NCI-H748 treated with DMSO at 0.1 percent for 48 hours (cell line): ENCODE data around the gene PDPR.
"Not testable (repeated sequence)": the region's sequence is repeated elsewhere in the genome, so short reads cannot be mapped to it uniquely, and the experiment has no call there.

ENCODE experiments used
- DNase-seq: peaks from one replicate; lab custom pipeline; 2025; lab: John Stamatoyannopoulos, UW

Gene PDPR

DNA sequence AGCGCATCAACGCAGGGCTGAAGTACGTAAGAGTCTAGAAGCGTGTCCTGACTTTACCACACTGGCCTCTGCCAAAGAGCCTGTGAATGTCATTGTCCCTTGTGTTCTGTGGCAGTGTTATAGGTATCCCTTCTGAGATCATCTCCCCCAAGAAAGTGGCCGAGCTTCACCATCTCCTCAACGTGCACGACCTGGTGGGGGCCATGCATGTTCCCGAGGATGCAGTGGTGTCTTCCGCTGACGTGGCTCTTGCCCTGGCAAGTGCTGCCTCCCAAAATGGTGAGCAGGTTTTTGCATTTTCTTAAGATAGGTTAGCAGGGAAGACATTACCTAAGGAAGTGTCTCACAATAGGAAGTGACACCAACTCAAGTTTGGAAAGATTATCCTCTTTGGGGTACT is 14.7 kb downstream of the PDPR start:
- not testable (repeated sequence) for DNase-seq

DNA sequence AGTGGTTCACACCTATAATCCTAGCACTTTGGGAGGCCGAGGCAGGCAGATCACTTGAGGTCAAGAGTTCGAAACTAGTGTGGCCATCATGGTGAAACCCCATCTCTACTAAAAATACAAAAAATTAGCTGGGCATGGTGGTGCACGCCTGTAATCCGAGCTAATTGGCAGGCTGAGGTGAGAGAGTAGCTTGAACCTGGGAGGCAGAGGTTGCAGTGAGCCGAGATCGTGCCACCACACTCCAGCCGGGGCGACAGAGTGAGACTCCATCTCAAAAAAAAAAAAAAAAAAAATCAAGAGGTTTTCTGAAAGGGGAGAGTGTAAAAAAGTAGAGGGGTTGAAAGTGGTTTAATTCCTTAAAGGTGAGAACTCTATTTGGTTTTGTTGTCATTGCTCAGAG is 21.7 kb downstream of the PDPR start:
- DNase-seq = not testable (repeated sequence)

DNA sequence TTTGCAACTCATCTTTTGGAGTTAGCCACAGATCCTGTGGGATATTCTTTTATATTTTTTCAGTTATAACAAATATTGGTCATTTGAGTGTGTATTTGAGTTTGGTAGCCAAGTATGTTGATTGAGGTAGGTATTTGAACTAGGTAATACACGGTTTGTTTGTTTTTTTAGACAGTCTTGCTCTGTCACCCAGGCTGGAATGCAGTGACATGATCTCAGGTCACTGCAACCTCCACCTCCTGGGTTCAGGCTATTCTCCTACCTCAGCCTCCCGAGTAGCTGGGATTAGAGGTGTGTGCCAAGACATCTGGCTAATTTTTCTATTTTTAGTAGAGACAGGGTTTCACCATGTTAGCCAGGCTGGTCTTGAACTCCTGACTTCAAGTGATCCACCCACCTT is 22.5 kb downstream of the PDPR start:
- not testable (repeated sequence) for DNase-seq

DNA sequence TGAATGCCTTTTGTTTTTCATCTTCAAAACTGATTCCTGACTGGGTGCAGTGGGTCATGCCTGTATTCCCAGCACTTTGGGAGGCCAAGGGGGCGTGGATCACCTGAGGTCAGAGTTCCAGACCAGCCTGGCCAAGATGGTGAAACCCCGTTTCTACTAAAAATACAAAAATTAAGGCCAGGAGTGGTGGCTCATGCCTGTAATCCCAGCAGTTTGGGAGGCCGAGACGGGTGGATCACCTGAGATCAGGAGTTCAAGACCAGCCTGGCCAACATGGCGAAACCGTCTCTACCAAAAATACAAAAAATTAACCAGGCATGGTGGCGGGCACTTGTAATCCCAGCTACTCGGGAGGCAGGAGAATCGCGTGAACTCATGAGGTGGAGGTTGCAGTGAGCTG is 28.6 kb downstream of the PDPR start:
- DNase-seq = not testable (repeated sequence)

DNA sequence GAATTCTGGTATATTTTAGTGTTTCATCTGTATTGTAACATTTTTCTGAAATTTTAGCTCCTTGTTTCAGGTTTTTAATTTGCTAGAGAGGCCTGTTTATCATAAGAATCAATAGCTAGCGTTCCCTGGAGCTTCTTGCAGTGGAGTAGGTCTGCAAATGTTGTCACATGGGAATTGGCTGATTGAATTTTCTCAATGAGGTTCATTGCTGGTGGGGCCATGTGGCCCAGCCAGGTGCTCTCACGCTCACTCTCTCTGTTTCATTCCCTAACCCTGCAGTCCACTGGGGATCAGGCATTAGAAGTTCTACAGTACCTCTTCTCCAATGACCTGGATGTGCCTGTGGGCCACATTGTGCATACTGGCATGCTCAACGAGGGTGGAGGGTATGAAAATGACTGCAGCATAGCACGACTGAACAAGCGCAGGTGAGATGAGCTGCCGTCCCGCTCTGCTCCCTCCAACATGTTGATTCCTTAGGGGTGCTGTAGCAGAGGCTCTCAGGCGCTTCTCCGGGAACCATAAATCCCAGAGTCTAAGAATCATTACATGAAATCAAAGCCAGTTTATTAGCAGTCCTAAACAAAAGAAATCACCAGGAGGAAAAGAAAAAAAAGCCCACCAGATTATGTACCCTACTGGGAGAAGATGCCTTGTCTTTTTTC is 29.2 kb downstream of the PDPR start:
- not testable (repeated sequence) for DNase-seq

DNA sequence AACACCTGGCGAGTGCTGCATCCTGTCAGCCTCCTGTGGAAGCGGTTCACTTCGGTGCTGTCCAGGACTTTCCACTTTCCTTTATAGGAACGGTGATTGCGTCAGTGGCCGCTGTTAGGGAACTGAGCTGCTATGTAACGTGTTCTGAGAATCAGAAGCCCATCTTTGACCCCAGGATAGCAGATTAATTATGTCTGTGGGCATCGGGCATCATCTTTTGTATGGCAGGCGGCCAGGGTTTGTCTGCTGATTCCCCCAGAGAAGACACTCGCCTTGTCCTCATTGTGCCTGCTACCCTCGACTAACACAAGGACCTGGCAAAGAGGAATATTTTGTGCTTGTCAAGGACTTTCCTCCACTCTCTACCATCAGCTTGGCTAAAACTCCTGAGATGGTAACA is 33.7 kb downstream of the PDPR start:
- DNase-seq = not testable (repeated sequence)

DNA sequence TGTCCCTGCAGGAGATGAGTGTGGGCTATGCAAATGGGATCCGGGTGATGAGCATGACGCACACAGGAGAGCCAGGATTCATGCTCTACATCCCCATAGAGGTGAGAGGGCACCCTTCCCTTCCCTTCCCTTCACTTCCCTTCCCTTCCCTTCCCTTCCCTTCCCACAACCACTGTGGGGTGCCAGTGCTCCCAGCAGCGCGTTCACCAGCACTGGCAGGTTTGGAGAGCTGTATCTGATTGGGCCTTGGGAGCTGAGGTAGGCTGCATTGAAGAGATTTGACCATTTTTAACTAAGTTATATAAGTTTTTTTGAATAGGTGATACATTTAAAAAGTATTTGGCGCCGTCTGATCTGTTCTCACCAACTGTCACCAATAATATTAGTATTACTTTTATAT is 34.3 kb downstream of the PDPR start:
- DNase-seq = not testable (repeated sequence)

DNA sequence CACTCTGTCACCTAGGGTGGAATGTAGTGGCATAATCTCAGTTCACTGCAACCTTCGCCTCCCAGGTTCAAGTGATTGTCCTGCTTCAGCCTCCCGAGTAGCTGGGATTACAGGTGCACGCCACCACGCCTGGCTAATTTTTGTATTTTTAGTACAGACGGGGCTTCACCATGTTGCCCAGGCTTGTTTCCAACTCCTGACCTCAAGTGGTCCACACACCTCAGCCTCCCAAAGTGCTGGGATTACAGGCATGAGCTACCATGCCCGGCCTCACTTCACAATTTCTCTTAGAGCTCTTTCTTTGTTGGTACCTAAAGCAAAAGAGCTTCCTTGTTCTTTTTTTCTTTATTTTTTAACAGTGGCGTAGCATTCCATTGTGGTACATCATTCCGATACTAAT is 35.2 kb downstream of the PDPR start:
- DNase-seq = not testable (repeated sequence)

DNA sequence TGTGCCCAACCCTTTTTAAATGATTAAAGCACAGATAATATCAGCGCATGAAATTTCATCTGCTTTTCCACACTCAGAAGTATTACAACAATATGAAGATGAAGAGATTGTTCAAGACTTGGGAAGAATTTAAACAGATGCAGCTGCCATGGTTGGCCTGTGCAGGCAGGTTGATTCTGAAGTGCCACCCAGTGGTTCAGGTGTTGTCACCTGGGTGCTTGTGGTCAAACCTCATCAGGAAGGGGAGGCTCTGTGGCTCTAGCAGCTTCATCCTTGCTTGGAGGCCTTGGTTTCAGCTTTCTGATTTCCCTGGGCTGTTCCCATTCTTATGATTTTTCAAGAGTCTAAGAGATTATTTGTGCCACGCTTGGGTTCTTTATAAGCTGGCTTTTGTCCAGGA is 37.3 kb downstream of the PDPR start:
- DNase-seq = no peak

DNA sequence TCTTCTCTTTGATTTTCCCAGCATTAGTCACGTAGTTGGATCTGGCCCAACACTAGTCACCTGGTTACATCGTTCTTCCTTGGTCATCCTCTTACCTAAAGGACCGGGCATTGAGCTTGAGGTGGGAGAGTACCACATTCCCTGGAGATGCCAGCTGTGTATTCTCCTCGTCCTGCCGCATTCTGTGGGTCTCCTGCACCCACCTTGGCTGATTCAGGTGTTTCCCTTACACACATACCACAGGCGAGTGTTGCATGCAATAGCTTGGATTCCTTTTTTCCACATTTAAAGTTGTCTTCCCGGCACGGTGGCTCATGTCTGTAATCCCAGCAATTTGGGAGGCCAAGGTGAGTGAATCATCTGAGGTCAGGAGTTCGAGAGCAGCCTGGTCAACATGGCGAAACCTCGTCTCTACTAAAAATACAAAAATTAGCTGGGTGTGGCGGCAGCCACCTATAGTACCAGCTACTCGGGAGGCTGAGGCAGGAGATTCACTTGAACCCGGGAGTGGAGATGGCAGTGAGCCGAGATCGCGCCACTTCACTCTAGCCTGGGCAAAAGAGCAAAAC is 37.9 kb downstream of the PDPR start:
- no peak for DNase-seq

DNA sequence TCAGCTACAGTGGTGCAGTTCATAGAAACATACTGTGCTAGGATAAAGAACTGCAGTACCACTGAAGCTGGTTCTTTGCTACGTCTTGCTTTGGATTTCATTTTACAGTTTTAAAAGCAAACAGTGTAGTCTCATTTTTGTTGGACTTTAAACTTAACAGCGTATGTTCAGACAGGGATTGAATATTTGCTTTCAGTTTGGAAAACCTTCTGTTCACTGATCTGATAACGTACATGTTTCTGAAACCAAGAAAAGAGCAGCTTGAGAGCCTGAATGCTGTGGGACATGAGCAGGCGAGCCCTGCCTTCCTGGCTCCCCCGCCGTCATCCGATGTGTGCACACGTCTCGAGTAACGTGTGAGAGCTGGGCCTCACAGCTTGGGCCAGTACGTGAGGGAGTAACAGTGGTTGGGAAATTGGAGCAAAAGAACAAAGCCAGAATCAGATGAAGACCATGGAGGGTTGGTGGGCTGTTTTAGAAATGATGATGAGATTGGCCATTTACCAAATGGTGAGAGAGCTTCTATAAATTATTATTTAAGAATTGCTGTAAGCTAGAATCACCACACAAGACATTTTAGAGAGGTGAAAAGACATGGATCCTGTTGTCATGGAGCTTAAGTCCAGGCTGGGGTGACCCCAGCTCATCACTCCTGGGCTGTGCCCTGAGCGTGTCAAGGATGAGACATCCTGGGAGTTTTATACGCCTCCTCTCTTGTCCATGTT is 38.6 kb downstream of the PDPR start:
- no peak for DNase-seq

DNA sequence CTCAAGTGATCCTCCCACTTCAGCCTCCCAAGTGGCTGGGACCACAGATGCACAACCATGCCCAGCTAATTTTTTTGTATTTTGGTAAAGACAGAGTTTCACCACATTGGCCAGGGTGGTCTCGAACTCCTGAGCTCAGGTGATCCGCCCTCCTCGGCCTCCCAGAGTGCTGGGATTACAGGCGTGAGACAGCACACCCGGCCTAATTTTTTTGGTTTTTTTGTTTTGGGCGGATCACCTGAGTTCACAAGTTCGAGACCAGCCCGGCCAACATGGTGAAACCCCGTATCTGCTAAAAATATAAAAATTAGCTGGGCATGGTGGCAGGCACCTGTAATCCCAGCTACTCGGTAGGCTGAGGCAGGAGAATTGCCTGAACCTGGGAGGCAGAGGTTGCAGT is 40.6 kb downstream of the PDPR start:
- DNase-seq = not testable (repeated sequence)

DNA sequence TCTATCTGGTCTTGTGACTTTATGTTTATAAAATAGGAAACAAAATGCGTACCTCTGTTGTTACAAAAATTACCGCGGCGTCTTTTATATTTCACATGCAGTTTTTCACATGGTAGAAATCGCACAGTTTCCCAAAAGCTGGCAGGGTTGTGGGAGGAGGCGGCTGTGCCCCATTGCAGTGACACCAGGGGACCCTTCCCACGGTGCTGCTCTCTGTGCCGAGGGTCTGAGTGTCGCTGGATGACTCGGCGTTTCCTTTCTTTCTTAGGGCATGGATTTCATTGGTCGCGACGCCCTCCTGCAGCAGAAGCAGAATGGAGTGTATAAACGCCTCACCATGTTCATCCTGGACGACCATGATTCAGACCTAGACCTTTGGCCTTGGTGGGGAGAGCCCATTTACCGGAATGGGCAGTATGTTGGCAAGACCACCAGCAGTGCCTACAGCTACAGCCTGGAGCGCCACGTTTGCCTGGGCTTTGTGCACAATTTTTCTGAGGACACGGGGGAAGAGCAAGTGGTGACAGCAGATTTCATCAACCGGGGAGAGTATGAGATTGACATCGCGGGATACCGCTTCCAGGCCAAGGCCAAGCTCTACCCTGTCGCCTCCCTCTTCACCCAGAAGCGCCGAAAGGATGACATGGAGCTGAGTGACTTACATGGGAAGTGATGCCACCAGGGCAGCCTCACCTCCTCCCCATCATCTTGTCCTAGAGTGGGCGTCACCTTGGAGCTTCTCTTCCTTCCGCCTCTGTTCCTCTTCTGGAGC is 42.3 kb downstream of the PDPR start:
- no peak for DNase-seq

DNA sequence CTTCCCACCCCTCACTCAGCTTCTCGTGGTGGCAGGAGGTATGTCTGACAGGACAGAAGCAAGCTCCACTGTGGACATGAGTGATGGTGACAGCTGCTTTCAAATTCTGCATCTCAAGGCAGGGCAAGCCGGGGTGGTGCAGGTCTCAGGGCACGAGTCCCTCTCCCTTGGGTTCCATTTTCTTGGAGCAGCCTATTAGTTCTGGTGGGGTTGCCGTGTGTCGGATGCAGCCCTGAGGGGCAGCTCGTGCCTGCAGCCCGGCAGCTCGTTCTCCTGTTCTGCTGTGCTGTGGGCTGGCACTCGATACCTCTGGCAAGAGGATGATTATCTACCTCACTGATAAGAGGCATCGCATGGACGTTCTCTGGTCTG is 43.0 kb downstream of the PDPR start:
- DNase-seq = no peak

DNA sequence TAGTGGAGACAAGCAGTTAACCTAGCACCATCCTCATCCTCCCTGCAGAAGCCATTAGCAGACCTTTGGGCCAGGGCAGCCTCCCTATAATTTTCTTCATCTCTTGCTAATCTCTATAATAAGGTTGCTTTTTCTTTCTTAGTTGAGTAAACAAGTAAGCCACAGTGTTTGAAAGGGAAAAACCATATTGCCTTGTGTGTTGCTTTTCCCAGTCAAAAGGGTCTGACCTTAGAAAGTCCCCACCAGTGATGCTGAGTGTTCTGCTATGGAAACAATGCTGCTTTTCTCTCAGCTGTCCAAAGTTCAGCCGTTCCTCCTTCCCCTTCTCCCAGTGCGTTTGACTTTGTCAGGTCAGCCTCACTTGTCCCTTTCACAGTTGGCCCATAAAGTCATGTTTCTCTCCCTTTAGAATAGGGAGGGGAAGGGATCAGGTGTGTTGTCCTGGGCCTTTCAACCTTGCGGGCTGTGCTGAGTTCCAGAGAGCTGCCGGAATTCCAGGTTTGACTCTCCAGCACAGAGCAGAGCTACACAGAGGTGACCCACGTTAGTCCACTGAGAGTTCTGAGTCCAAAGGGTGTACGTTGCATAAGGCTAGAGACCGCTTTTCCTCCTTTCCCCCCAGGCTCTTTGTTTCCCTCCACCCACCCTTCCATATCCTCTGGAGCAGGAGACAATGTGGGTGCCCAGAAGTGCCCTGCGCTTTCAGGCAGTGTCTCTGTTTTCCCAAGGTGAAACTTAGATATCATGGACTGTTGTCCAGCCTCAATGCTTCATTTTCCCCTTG is 43.5 kb downstream of the PDPR start:
- no peak for DNase-seq

DNA sequence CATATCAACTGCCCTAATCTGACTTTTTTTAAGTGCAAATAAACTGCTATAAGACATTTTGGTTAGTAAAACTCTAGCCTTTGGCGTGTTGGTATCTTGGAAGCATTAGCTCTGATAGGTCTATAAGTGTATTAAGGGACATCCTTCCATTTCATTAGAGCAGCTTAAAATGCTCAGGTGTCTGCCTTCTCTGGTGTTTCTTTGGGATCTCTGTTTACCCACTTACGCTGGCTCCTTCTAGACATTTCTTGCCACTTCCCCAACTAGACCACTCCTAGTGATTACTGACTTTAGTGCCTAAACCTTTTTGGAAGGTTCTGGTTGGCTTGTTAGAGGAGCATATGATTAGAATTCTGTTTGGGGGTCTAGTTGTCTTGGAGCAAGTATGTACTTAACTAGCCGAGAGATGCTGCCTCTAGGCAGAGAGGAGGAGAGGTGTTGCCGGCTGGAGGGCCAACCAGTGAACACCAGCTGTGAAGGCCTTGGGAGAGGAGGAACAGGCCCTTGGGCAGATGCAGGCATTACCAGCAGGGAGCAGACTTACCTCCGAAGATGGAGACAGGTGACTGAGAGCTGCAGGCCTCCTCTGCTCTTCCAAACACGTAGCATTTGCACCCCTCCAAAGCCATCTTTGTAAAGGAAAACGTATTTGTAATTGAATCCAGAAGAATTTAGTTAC is 44.3 kb downstream of the PDPR start:
- DNase-seq = no peak

DNA sequence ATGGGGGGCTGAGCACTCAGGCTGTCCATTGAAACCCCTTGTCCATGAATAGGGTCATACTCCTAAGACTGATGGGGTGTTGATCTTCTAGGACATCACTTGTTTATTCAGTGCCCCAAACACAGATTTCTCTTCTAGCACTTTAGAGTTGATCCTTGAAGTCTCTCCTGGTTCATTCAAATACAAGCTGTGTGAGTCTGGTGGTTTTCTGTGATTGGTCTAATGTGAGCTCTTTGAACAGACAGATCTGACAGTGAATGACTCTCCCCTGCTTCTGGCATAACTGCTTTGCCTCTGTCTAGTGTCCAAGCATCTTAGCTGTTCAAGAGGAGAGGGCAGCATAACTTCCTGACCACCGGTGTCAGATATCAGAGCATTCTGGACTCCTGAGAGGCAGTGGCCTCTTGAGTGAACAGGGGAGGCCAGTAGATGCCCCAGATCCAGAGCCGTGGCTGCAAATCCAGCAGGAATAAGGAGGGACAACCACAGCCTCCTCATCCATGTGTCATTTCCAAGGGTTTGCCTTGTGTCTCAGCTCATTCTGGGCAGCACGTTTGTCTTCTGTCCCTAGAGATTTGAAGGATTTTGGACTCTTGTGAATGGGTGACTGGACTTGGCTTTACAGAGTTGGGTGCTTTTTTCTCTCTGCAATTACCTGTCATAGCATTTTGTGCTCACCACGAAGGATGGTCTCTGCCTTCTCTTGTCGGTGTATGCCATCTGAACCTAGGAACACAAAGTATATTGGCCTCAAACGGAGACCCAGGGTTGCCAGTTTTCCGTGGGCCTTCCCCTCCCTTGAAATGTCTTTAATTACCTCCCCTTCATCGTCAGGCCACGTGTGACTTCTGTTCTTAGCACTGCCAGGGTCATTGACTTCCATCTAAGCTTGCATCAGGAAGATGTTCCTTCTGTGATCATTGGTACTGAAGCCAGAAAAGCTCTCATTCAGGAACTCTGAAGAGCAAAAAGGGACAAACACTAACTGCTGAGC is 45.5 kb downstream of the PDPR start:
- DNase-seq = no peak

DNA sequence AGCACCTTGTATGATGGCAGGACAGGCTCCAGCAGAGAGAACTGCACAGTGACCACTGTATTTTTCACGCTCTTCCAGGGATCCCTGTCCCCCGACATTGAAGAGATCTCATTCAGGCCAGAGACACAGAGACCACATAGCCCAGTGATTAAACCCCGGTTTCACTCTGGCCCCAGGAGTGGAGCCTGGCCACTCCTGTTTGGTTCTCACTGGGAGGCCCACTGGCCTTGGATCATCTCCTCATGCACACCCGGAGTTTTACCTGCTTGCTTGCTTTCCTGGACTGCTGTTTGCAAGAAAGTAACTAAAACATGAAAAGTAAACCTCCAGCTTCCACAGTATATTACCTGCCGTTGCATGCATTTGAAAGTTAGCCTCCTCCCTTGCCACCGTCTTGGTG is 46.3 kb downstream of the PDPR start:
- DNase-seq = no peak

DNA sequence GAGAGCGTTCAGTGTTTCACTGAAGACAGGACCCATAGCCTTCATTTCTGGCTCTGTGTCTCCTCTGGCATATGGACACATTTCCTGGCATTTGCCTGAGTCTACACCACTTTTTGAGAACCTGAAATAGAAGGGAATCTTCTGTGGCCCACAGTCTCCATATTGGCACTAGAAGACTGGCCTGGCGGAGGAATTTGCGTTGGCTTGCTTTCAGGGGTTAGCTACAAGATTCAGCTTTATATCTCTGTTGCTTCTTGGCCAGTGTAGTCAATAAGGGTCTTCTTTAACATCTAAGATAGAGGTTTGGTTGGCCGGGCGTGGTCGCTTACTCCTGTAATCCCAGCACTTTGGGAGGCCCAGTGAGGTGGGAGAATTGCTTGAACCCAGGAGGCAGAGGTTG is 46.7 kb downstream of the PDPR start:
- DNase-seq = no peak

DNA sequence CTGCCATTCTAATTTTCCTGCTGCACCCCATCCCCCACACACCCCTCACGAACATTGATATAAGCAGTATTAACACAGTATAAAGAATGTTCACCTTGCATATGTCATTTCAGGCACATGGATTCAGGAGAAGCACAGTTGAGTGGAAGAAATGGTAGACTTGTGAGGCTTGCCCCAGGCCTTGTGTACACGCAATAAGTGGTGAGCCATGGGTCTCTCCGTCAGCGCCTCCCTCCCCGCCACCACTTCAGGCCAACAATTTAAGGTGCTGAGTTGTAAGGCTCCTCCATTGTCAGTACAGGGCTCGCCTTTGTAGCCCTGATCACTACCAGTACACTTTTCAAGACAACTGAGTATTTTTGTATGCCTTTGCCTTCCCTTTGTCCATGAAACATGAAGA is 47.2 kb downstream of the PDPR start:
- no peak for DNase-seq
